NCI-H748 (cell line): Measurements from ENCODE around the gene C19orf67.
A peak's percentile ranks its signal among the peaks of the same experiment; 100 is the strongest.
"Not testable (repeated sequence)": the region's sequence is repeated elsewhere in the genome, so short reads cannot be mapped to it uniquely, and the experiment has no call there.

Experiments used
- DNase-seq: peaks from one replicate; lab custom pipeline; 2025; ENCODE audit not compliant: unreplicated experiment; lab: John Stamatoyannopoulos, UW

The C19orf67 gene

GRCh38 chr19:14058182-14059092 is 27.1 kb downstream of the C19orf67 start:
- DNase-seq: no peak

GRCh38 chr19:14056741-14057356 is 28.7 kb downstream of the C19orf67 start:
- DNase-seq: no peak

GRCh38 chr19:14056069-14056666 is 29.4 kb downstream of the C19orf67 start:
- DNase-seq: no peak

GRCh38 chr19:14055396-14055795 is 30.2 kb downstream of the C19orf67 start:
- no peak for DNase-seq

- no peak for DNase-seq
Measured at GRCh38 chr19:14054721-14055120, 30.9 kb downstream of the C19orf67 start.

GRCh38 chr19:14054099-14054498 is 31.5 kb downstream of the C19orf67 start:
- no peak for DNase-seq

- DNase-seq: no peak
Measured at GRCh38 chr19:14053500-14053899, 32.1 kb downstream of the C19orf67 start.

- no peak for DNase-seq
Measured at GRCh38 chr19:14053032-14053431, 32.6 kb downstream of the C19orf67 start.

GRCh38 chr19:14052470-14052869 is 33.1 kb downstream of the C19orf67 start:
- no peak for DNase-seq

- DNase-seq: no peak
Measured at GRCh38 chr19:14051980-14052379, 33.6 kb downstream of the C19orf67 start.

GRCh38 chr19:14050961-14051360 is 34.6 kb downstream of the C19orf67 start:
- DNase-seq: not testable (repeated sequence)

- no peak for DNase-seq
Measured at GRCh38 chr19:14050512-14050911, 35.1 kb downstream of the C19orf67 start.

GRCh38 chr19:14048443-14049153 is 37.0 kb downstream of the C19orf67 start:
- DNase-seq: peak; percentile 36

- not testable (repeated sequence) for DNase-seq
Measured at GRCh38 chr19:14047866-14048265, 37.7 kb downstream of the C19orf67 start.

GRCh38 chr19:14042659-14043608 is 42.6 kb downstream of the C19orf67 start:
- DNase-seq: peak; percentile 64

GRCh38 chr19:14039181-14039580 is 46.4 kb downstream of the C19orf67 start:
- no peak for DNase-seq

- no peak for DNase-seq
Measured at GRCh38 chr19:14035706-14036105, 49.9 kb downstream of the C19orf67 start.

GRCh38 chr19:14035159-14035558 is 50.4 kb downstream of the C19orf67 start:
- DNase-seq: not testable (repeated sequence)

GRCh38 chr19:14033946-14034345 is 51.6 kb downstream of the C19orf67 start:
- no peak for DNase-seq
